GM19193 (cell line): Measurements from ENCODE around the gene TMPRSS3.

Source experiments
- POLR2A ChIP-seq: IDR thresholded peaks from 4 replicates; pipeline ENCODE4 v1.6.1; 2011; ENCODE audit not compliant: insufficient read depth, insufficient read length; ENCODE audit errors: extremely low read depth

The TMPRSS3 gene

GRCh38 chr21:42395905-42396651 is at the start of gene TMPRSS3:
TSS of gene TMPRSS3 (minus strand) at chr21:42396052. CDS start at chr21:42395417, 635 bp downstream.
- no peak for TF ChIP-seq POLR2A

- no peak for TF ChIP-seq POLR2A
Observed at GRCh38 chr21:42445311-42445710, 49.5 kb upstream of the TMPRSS3 start.

GRCh38 chr21:42444745-42445059 is 48.9 kb upstream of the TMPRSS3 start:
- no peak for TF ChIP-seq POLR2A

GRCh38 chr21:42443876-42444744 is 48.3 kb upstream of the TMPRSS3 start:
- no peak for TF ChIP-seq POLR2A

- no peak for TF ChIP-seq POLR2A
Observed at GRCh38 chr21:42443181-42443785, 47.4 kb upstream of the TMPRSS3 start.

GRCh38 chr21:42441963-42442362 is 46.1 kb upstream of the TMPRSS3 start:
- no peak for TF ChIP-seq POLR2A

GRCh38 chr21:42440187-42440792 is 44.4 kb upstream of the TMPRSS3 start:
- TF ChIP-seq POLR2A = no peak

- TF ChIP-seq POLR2A = no peak
Observed at GRCh38 chr21:42439284-42440186, 43.7 kb upstream of the TMPRSS3 start.

- TF ChIP-seq POLR2A = no peak
Observed at GRCh38 chr21:42438316-42439205, 42.7 kb upstream of the TMPRSS3 start.

GRCh38 chr21:42437786-42438185 is 41.9 kb upstream of the TMPRSS3 start:
- TF ChIP-seq POLR2A = no peak

- no peak for TF ChIP-seq POLR2A
Observed at GRCh38 chr21:42436914-42437313, 41.1 kb upstream of the TMPRSS3 start.

- TF ChIP-seq POLR2A = no peak
Observed at GRCh38 chr21:42435833-42436232, 40.0 kb upstream of the TMPRSS3 start.

- TF ChIP-seq POLR2A = no peak
Observed at GRCh38 chr21:42435401-42435800, 39.5 kb upstream of the TMPRSS3 start.
